GM18870 (cell line): ENCODE results near the gene ICE2.

Experiments
- ATAC-seq: cut with Tn5 transposase; IDR thresholded peaks from one replicate; pipeline ENCODE4 v1.9.1; 2021; ENCODE audit warnings: moderate library complexity; ENCODE audit not compliant: unreplicated experiment

The ICE2 gene

DNA sequence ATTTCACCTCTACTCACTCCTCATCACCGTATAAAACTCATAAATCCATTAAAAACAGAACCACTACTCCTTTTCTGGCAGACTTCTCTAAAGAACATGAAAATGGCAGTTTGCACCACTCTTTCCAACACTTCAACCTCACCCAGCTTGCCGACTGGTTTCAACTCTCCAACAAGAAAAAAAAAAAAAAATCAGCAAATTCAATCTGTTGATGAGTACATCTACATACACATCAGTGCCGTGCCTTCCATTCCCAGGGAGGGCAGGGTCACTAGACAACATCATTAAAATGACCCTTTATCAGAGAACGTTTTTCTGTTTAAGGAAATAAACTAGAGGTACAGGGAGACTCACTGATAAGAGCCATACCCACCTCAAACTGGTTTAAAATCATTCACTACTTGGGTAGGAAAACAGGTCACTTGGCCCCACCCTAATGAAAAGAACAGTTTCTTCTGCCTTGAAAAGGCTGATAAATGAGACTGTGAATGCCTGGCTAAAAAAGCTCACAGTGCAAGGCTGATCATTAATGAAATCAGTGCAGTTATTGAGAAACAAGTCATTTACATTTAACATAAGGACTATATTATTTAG is 87.1 kb downstream of the ICE2 start:
- ATAC-seq: no peak

DNA sequence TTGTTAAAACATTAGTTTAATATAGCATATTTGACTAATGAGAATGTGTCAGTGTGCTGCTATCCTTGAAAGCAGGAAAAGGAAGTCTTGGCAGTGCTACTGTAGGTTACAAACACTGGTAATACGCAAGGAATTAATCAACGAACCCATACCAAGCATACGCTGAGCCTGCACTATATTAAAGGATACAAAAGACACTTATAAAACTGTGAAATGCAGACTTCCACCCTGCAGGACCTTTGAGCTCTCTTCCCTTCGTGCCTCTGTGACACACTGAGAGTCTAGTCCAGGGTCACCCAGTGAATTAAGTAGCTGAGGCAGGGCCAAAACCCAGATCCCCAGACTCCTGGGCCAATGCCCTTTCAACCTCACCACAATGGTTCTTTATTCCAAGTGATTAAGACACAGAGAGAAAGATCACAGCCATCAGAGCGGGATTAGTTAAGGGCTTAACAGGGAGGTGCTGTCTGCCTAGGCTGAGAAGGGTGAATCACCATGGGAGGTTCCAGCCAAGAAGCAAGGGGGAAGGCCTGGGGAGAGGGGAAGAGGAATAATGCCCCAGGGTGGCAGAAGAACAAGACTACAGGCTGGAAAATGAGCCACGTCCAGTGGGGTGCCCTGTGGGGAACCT is 88.0 kb downstream of the ICE2 start:
- no peak for ATAC-seq

- ATAC-seq: no peak
Observed at GRCh38 chr15:60390231-60390630, 88.7 kb downstream of the ICE2 start.

GRCh38 chr15:60389261-60390077 is 89.5 kb downstream of the ICE2 start:
- ATAC-seq: peak; percentile 78

GRCh38 chr15:60387321-60387720 is 91.6 kb downstream of the ICE2 start:
- ATAC-seq: no peak

GRCh38 chr15:60386615-60387014 is 92.3 kb downstream of the ICE2 start:
- ATAC-seq: no peak

- no peak for ATAC-seq
Observed at GRCh38 chr15:60385620-60386552, 93.1 kb downstream of the ICE2 start.

GRCh38 chr15:60384526-60385126 is 94.3 kb downstream of the ICE2 start:
- ATAC-seq: no peak

GRCh38 chr15:60384053-60384452 is 94.9 kb downstream of the ICE2 start:
- ATAC-seq: no peak

DNA sequence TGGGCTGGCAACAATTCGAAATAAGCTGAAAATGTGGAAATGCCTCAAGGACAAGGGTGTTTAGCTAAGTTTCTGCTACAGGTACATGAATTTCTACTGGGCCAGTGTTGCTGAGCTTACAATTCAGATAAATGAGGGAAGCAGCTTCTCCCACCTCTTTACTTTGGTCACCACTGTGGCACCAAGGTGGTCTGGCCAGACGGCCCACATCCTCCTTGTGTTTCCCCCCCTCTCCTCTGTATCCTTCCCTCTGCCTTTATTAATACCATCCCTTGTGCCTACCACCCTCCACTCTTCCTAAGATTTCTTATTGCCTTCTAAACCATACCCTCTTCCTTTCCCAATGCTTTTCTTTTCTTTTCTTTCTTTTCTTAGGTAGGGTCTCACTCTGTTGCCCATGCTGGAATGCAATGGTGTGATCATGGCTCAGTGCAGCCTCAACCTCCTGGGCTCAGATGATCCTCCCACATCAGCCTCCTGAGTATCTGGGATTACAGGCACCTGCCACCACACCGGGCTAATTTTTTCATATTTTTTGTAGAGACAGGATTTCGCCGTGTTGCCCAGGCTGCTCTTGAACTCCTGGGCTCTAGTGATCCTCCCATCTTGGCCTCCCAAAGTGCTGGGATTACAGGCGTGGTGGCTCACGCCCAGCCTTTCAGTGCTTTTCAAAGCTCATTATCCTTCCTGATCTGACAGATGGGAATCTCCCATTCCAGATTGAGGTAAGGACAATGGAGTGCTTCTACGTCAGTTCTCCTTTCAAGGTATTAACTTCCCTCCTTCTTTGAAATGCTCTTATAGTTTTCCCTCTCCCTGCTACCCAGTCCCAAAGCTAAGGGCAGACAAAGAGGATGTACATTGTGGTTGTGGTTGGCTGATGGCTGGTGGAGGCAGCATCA is 95.9 kb downstream of the ICE2 start:
- ATAC-seq: no peak

DNA sequence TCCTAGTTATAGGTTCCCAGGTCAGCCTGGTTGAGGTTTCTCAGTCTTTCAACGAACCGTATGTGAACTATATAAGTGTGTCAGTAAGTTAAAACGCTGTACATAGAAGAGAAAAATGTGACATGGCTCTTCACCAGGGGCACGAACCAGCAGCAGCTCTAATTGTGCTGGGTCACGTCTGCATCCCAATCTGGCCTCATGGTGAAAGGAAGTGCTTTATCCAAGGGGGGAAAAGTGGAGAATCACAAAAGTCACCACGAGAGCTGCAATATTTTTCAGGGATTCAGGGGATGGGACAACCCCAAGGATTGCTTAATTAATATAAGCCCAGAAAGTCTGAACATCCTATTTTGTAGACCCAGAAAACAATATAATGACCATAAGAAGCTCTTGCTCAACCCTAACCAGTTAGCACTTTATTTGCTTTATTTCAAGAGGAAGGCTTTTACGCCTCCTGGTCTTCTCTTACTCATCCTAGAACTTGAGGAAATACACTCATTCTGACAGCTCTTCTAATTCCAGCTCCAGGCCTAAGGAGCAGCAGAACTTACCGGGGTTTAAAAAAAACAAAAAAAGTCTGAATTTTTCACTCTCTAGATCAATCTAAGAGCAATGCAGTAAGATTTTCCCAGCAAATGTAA is 97.7 kb downstream of the ICE2 start:
- no peak for ATAC-seq

GRCh38 chr15:60379525-60380274 is 99.2 kb downstream of the ICE2 start:
- ATAC-seq: no peak

DNA sequence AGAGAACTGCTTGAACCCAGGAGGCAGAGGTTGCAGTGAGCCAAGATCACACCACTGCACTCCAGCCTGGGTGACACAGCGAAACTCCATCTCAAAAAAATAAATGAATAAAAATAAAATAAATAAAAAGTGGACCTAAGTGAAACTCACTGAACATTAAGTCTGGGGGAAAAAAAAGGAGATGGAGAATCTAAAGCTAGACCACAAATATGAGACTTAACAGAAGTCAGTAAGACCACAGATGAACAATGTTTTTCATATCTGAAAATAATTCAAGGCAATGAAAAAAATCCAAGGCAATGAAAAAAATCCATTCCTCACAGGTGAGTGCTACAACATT is 99.8 kb downstream of the ICE2 start:
- no peak for ATAC-seq

DNA sequence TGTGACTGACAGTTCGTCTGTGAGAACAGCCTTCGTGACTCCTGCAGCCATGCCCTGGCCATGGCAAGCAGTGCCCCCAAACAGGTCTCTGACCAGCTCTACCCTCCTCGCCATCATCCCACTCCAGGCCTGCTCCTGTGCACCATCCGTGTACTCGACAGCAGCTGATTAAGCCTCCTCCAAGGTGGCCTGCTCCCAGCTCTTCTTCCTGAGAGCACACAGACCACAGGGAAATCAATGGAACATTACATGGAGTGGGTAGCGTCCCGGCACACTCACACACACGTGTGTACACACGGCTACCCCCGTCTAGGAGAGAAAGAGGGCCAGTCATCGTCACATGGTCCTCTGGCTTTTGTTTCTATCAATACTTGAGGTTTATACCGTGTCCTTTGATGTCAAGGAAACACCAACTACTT is 102.3 kb downstream of the ICE2 start:
- ATAC-seq: no peak

- no peak for ATAC-seq
Observed at GRCh38 chr15:60375306-60375705, 103.6 kb downstream of the ICE2 start.

GRCh38 chr15:60374628-60375081 is 104.3 kb downstream of the ICE2 start:
- ATAC-seq: no peak

DNA sequence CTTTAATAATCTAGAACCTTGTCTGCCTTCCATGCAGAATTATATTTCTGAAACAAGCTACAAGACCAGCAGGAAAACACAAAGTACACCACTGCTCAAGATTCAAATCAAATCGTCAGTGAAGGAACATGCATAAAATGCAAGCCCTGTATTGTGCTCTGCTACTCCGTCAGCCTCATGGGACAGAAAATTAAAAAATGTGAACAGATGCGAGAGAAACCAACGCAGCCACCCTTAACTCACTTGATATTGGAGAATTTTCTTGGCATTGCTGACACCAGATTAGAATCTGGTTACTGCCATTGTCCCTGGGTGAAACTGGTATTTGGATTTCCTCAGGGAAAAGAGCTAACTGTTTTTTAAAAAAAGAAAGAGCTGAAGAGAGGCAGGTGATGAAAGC is 104.7 kb downstream of the ICE2 start:
- no peak for ATAC-seq

DNA sequence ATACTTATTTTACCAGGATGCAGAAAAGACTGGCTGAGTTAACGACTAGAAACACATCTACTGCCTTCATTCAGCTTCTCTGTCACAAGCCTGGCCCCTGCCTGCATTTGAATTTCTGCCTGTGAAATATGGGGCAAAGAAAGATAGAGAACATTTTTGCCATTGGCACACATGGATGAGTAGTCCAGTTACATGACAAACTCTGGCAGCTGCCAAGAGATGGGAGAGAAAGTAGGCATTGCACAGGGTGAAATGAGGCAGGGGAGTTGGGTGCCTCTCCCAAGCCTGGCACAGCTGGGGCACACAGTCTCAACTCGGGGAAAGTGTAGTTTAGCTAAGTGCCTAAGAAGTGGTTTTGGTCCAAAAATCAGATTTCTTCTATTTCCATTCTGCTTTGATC is 105.2 kb downstream of the ICE2 start:
- no peak for ATAC-seq
